OCI-LY1 (cell line): Measurements from ENCODE around the gene FETUB.
"Not testable (repeated sequence)": the region's sequence is repeated elsewhere in the genome, so short reads cannot be mapped to it uniquely, and the experiment has no call there.

Experiments
- H2AFZ ChIP-seq: fragments of 200-600 bp; sonication (generic), shearing (Covaris generic); 2 replicates; pipeline ENCODE4 v1.6.0; 2014; ENCODE audit warnings: antibody characterized with exemption, mild to moderate bottlenecking, low read length
- H3F3A ChIP-seq: fragments of 200-600 bp; sonication (generic), shearing (Covaris generic); 2 replicates; pipeline ENCODE4 v1.6.0; 2014; ENCODE audit warnings: mild to moderate bottlenecking, antibody characterized with exemption, low read length, moderate library complexity; ENCODE audit not compliant: insufficient read depth
- H3K27ac ChIP-seq: fragments of 200-600 bp; sonication (generic); 2 replicates; pipeline ENCODE4 v1.5.1; 2014; ENCODE audit warnings: low read length, mixed run types, mild to moderate bottlenecking, low read depth; ENCODE audit not compliant: poor library complexity, severe bottlenecking
- H3K27me3 ChIP-seq: fragments of 200-600 bp; sonication (generic); 2 replicates; pipeline ENCODE4 v1.6.0; 2014; ENCODE audit warnings: antibody characterized with exemption, mild to moderate bottlenecking, low read length, moderate library complexity; ENCODE audit not compliant: insufficient read depth
- H3K36me3 ChIP-seq: fragments of 200-600 bp; sonication (generic); 2 replicates; pipeline ENCODE4 v1.6.1; 2014; ENCODE audit warnings: mild to moderate bottlenecking, antibody characterized with exemption, low read length, moderate library complexity, mixed read lengths; ENCODE audit not compliant: insufficient read depth
- H3K4me1 ChIP-seq: fragments of 200-600 bp; sonication (generic); 2 replicates; pipeline ENCODE4 v1.5.1; 2014; ENCODE audit warnings: mild to moderate bottlenecking, low read length, moderate library complexity; ENCODE audit not compliant: insufficient read depth, severe bottlenecking
- H3K4me2 ChIP-seq: fragments of 200-600 bp; sonication (generic), shearing (Covaris generic); 2 replicates; pipeline ENCODE4 v1.6.1; 2014; ENCODE audit warnings: low read length
- H3K4me3 ChIP-seq: fragments of 200-600 bp; sonication (generic); 2 replicates; pipeline ENCODE4 v1.5.1; 2014; ENCODE audit warnings: low read length, low read depth, mild to moderate bottlenecking, mixed read lengths; ENCODE audit not compliant: poor library complexity, severe bottlenecking
- H3K79me2 ChIP-seq: fragments of 200-600 bp; shearing (Covaris generic); 2 replicates; pipeline ENCODE4 v1.6.1; 2016; ENCODE audit warnings: mixed run types, low read length, mixed read lengths; ENCODE audit not compliant: insufficient read depth
- H3K9ac ChIP-seq: fragments of 200-600 bp; sonication (generic), shearing (Covaris generic); 2 replicates; pipeline ENCODE4 v1.6.1; 2014; ENCODE audit warnings: mild to moderate bottlenecking, low read length, mixed read lengths
- H3K9me2 ChIP-seq: fragments of 200-600 bp; sonication (generic), shearing (Covaris generic); 2 replicates; pipeline ENCODE4 v1.6.1; 2014; ENCODE audit warnings: low read depth, mild to moderate bottlenecking, low read length, mixed read lengths
- H3K9me3 ChIP-seq: fragments of 200-600 bp; shearing (Covaris generic); 2 replicates; pipeline ENCODE4 v1.6.1; 2014; ENCODE audit warnings: low read length, mixed read lengths
- H4K20me1 ChIP-seq: fragments of 200-600 bp; sonication (generic), shearing (Covaris generic); 2 replicates; pipeline ENCODE4 v1.6.0; 2016; ENCODE audit warnings: mild to moderate bottlenecking, low read length; ENCODE audit not compliant: insufficient read depth
- CTCF ChIP-seq: fragments of 200-600 bp; sonication (generic), shearing (Covaris generic); IDR thresholded peaks from 2 replicates; pipeline ENCODE4 v1.5.1; 2017; ENCODE audit warnings: mild to moderate bottlenecking, antibody characterized with exemption, low read length, moderate library complexity, mixed read lengths
- EZH2 ChIP-seq: fragments of 200-600 bp; sonication (generic), shearing (Covaris generic); IDR thresholded peaks from 2 replicates; pipeline ENCODE4 v1.8.0; 2017; ENCODE audit warnings: borderline replicate concordance, mixed run types, mild to moderate bottlenecking, antibody characterized with exemption, low read length, moderate library complexity, mixed read lengths

FETUB gene

GRCh38 chr3:186687120-186687651 lies 47.0 kb downstream of the FETUB start:
- Histone ChIP-seq H4K20me1 (no peaks in the 10 kb centered on the region), H3K9me2 (no peaks in the 10 kb centered on the region), H3K36me3 (no peaks in the 10 kb centered on the region), H3K79me2 (no peaks in the 10 kb centered on the region), H3K4me2 (no peak overlapping the region), H3K27me3 (peaks cover 8% of the 10 kb centered on the region; the same call in 1 of the 2 replicates), H3K27ac (no peak overlapping the region), H3K9ac (no peak overlapping the region), H2AFZ (no peak overlapping the region), H3K9me3 (peaks cover 4% of the 10 kb centered on the region; the same call in 1 of the 2 replicates), H3K4me1 (no peaks in the 10 kb centered on the region), H3K4me3 (no peak overlapping the region), H3F3A (0 out of 2 replicates have a peak, but pooled peaks cover 2% of the 10 kb centered on the region)
- TF ChIP-seq CTCF (no peak), EZH2 (no peak)

GRCh38 chr3:186690304-186690703 lies 50.1 kb downstream of the FETUB start:
- H3K9me3 ChIP-seq: not testable (repeated sequence)

GRCh38 chr3:186691676-186692075 lies 51.5 kb downstream of the FETUB start:
- peaks cover 4% of the 10 kb centered on the region; the same call in 1 of the 2 replicates for H3K27me3 ChIP-seq
- H3K4me1 ChIP-seq: no peaks in the 10 kb centered on the region
- TF ChIP-seq EZH2: no peak
- TF ChIP-seq CTCF: no peak

More at GRCh38 chr3:186690304-186690703, 50.1 kb downstream of the FETUB start:
- H3F3A ChIP-seq, H3K9ac ChIP-seq, H3K27ac ChIP-seq, H3K9me2 ChIP-seq, H3K4me2 ChIP-seq, H3K79me2 ChIP-seq, H4K20me1 ChIP-seq, H3K4me3 ChIP-seq, H2AFZ ChIP-seq, H3K4me1 ChIP-seq, H3K36me3 ChIP-seq, H3K27me3 ChIP-seq: not testable (repeated sequence)

GRCh38 chr3:186693843-186694242 lies 53.6 kb downstream of the FETUB start:
- Histone ChIP-seq H3K4me1 (no peaks in the 10 kb centered on the region), H3K27me3 (peaks cover 4% of the 10 kb centered on the region; the same call in 1 of the 2 replicates), H3K9me2 (no peaks in the 10 kb centered on the region), H3K27ac (no peak overlapping the region), H3K9ac (no peak overlapping the region), H3K4me2 (no peak overlapping the region), H3K36me3 (no peaks in the 10 kb centered on the region), H2AFZ (no peak overlapping the region), H3K4me3 (no peak overlapping the region), H4K20me1 (no peaks in the 10 kb centered on the region), H3F3A (0 out of 2 replicates have a peak, but pooled peaks cover 2% of the 10 kb centered on the region), H3K9me3 (no peaks in the 10 kb centered on the region), H3K79me2 (no peaks in the 10 kb centered on the region)
- no peak for TF ChIP-seq CTCF
- TF ChIP-seq EZH2: no peak

More at GRCh38 chr3:186691676-186692075, 51.5 kb downstream of the FETUB start:
- H3K4me3 ChIP-seq: no peak overlapping the region
- H4K20me1 ChIP-seq: no peaks in the 10 kb centered on the region
- H3K9ac ChIP-seq: no peak overlapping the region
- no peak overlapping the region for H2AFZ ChIP-seq
- no peaks in the 10 kb centered on the region for H3K9me3 ChIP-seq
- H3K27ac ChIP-seq: no peak overlapping the region
- no peaks in the 10 kb centered on the region for H3K9me2 ChIP-seq
- 0 out of 2 replicates have a peak, but pooled peaks cover 2% of the 10 kb centered on the region for H3F3A ChIP-seq
- H3K36me3 ChIP-seq: no peaks in the 10 kb centered on the region
- H3K79me2 ChIP-seq: no peaks in the 10 kb centered on the region
- H3K4me2 ChIP-seq: no peak overlapping the region
